HUES48 (cell line): ENCODE results near the gene CDH11.

Experiments used
- H3K27ac ChIP-seq: one replicate; pipeline ENCODE4 v1.7.0; 2013; ENCODE audit warnings: low read depth, low read length, inconsistent platforms
- H3K27me3 ChIP-seq: 2 replicates; pipeline ENCODE4 v1.6.1; 2013; ENCODE audit warnings: mild to moderate bottlenecking, low read length; ENCODE audit not compliant: control insufficient read depth, insufficient read depth
- H3K36me3 ChIP-seq: 2 replicates; pipeline ENCODE4 v1.6.1; 2013; ENCODE audit warnings: low read length; ENCODE audit not compliant: control insufficient read depth, insufficient read depth
- H3K4me1 ChIP-seq: 2 replicates; pipeline ENCODE4 v1.6.1; 2013; ENCODE audit warnings: mild to moderate bottlenecking, low read length; ENCODE audit not compliant: control insufficient read depth, insufficient read depth
- H3K4me3 ChIP-seq: 2 replicates; pipeline ENCODE4 v1.5.1; 2013; ENCODE audit warnings: mild to moderate bottlenecking, low read depth, low read length
- H3K9ac ChIP-seq: 2 replicates; pipeline ENCODE4 v1.6.1; 2013; ENCODE audit warnings: mild to moderate bottlenecking, low read depth, low read length, moderate library complexity
- H3K9me3 ChIP-seq: 2 replicates; pipeline ENCODE4 v1.6.1; 2013; ENCODE audit warnings: low read length; ENCODE audit not compliant: control insufficient read depth, insufficient read depth

CDH11 gene

GRCh38 chr16:65095906-65096305 lies 26.0 kb downstream of the CDH11 start:
- Histone ChIP-seq H3K9me3 (no peaks in the 10 kb centered on the region), H3K9ac (no peak overlapping the region), H3K27me3 (no peaks in the 10 kb centered on the region), H3K4me1 (no peaks in the 10 kb centered on the region), H3K4me3 (no peak overlapping the region), H3K27ac (no peak overlapping the region), H3K36me3 (no peaks in the 10 kb centered on the region)

DNA sequence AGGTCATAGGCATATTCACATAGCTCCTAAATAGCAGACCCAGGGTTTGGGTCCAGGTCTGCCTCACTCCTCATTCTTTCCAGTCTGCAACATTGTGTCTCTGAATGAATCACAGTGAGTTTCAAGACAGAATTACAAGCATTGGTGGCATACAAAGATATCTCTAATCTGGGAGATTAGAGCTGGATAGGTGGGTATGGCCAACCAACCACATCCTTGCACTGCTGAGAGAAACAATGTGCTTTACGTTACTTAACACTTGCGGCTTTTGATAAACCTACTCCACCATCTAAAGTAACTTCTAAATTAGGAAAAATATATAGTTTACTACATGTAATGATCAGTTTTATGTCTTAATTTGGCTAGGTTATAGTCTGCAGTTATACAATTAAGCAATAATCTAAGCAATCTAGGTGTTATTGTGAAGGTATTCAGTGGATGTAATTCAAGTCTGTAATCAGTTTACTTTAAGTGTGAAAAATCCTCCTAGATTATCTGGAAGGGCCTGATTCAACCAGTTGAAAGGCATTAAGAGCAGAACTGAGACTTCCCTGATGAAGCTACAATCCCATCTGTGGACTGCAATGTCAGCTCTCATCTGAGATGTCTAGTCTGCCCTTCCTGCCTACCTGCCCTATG lies 26.7 kb downstream of the CDH11 start:
- Histone ChIP-seq H3K4me3 (no peak overlapping the region), H3K27me3 (no peaks in the 10 kb centered on the region), H3K36me3 (no peaks in the 10 kb centered on the region), H3K9me3 (no peaks in the 10 kb centered on the region), H3K27ac (no peak overlapping the region), H3K4me1 (no peaks in the 10 kb centered on the region), H3K9ac (no peak overlapping the region)

DNA sequence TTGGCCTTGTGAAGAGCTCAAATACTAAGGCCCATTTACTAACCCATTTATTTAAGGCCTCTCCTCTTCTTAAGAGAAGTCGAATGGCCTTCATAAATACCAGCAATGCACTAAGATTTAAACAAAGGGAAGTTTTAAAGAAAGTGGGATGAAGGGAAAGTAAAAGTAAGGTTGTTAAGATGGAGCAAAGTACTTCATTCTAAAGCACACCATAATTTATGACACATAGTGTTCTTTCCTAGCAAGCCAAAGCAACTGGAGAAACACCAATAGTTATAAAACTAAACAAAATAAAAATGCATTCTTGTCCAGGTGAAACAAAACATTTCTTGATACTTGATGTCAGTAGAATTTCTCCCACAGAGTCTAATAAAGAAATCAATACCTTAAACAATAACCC lies 27.9 kb downstream of the CDH11 start:
- Histone ChIP-seq H3K27me3 (no peaks in the 10 kb centered on the region), H3K9ac (no peak overlapping the region), H3K27ac (no peak overlapping the region), H3K4me1 (no peaks in the 10 kb centered on the region), H3K36me3 (no peaks in the 10 kb centered on the region), H3K9me3 (no peaks in the 10 kb centered on the region), H3K4me3 (no peak overlapping the region)

GRCh38 chr16:65083164-65083857 lies 38.6 kb downstream of the CDH11 start:
- Histone ChIP-seq H3K27me3 (no peaks in the 10 kb centered on the region), H3K9me3 (no peaks in the 10 kb centered on the region), H3K36me3 (no peaks in the 10 kb centered on the region), H3K4me3 (no peak overlapping the region), H3K9ac (no peak overlapping the region), H3K27ac (no peak overlapping the region), H3K4me1 (no peaks in the 10 kb centered on the region)

- no peaks in the 10 kb centered on the region for H3K9me3 ChIP-seq
These were observed 42.3 kb downstream of the CDH11 start for GRCh38 chr16:65079549-65079948.

DNA sequence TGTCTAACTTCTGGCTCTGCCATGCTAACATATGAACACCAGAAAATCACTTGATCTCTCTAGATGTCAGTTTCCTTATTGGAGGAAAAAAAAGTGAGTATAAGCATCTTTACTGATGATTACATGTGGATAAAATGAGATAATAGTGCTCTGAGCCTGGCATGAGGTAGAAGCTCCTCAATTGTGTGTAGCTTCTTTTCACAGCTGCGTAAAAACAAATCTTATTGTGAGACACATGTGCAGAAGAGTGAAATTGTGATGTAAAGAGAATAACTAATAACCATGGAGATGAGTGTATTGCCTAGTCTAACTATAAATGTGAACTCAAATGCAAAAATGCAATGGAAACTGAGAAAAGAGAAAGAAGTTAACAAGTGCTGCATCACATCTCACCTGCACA lies 44.7 kb downstream of the CDH11 start:
- Histone ChIP-seq H3K4me1 (no peaks in the 10 kb centered on the region), H3K9me3 (no peaks in the 10 kb centered on the region), H3K27ac (no peak overlapping the region), H3K9ac (no peak overlapping the region), H3K36me3 (no peaks in the 10 kb centered on the region), H3K4me3 (no peak overlapping the region), H3K27me3 (no peaks in the 10 kb centered on the region)

More at GRCh38 chr16:65079549-65079948, 42.3 kb downstream of the CDH11 start:
- no peak overlapping the region for H3K9ac ChIP-seq
- no peak overlapping the region for H3K4me3 ChIP-seq
- H3K27ac ChIP-seq: no peak overlapping the region
- H3K4me1 ChIP-seq: no peaks in the 10 kb centered on the region
- H3K27me3 ChIP-seq: no peaks in the 10 kb centered on the region
- no peaks in the 10 kb centered on the region for H3K36me3 ChIP-seq

- Histone ChIP-seq H3K9ac (no peak overlapping the region), H3K4me3 (no peak overlapping the region), H3K4me1 (0 out of 2 replicates have a peak, but pooled peaks cover 4% of the 10 kb centered on the region), H3K9me3 (no peaks in the 10 kb centered on the region), H3K36me3 (no peaks in the 10 kb centered on the region), H3K27me3 (no peaks in the 10 kb centered on the region), H3K27ac (no peak overlapping the region)
These were observed 46.0 kb downstream of the CDH11 start for GRCh38 chr16:65075877-65076276.

GRCh38 chr16:65071433-65072311 lies 50.2 kb downstream of the CDH11 start:
- Histone ChIP-seq H3K27me3 (no peaks in the 10 kb centered on the region), H3K9me3 (no peaks in the 10 kb centered on the region), H3K4me1 (peaks cover 10% of the 10 kb centered on the region; the same call in 1 of the 2 replicates), H3K27ac (no peak overlapping the region), H3K9ac (no peak overlapping the region), H3K36me3 (no peaks in the 10 kb centered on the region), H3K4me3 (no peak overlapping the region)

DNA sequence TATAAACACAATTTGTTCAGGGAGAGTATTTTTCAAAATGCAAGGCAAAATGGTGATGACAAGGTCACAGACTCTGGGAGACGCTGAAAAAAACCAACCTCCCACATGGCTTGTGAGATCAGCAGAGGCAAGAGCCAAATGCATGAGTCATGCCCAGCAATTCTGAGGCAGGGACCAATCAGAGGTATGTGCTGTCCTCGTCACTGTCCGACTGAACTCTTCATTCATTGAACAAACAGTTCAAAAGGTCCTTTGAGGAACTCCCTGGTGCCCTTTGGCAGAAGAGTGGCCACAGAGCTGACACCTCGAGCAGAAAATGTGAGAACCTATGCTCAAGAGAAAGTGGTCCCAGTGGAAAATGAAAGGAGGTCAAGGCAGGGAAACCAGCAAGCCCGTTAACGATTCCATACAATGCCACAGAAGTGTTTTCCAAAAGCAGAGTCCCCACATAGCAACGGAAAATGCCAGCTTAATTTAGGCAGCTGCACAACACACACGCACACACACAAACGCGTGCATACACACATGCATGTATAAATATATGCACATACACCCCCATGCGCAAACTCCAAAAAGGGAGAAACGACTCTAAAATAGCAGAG lies 50.9 kb downstream of the CDH11 start:
- Histone ChIP-seq H3K36me3 (no peaks in the 10 kb centered on the region), H3K27me3 (no peaks in the 10 kb centered on the region), H3K9ac (no peak overlapping the region), H3K27ac (no peak overlapping the region), H3K4me3 (no peak overlapping the region), H3K9me3 (no peaks in the 10 kb centered on the region), H3K4me1 (peaks cover 10% of the 10 kb centered on the region; the same call in 1 of the 2 replicates)

GRCh38 chr16:65069766-65070165 lies 52.1 kb downstream of the CDH11 start:
- no peaks in the 10 kb centered on the region for H3K27me3 ChIP-seq
- H3K4me3 ChIP-seq: no peak overlapping the region
- peaks cover 10% of the 10 kb centered on the region; the same call in 1 of the 2 replicates for H3K4me1 ChIP-seq
- H3K27ac ChIP-seq: no peak overlapping the region
- no peak overlapping the region for H3K9ac ChIP-seq
- H3K36me3 ChIP-seq: no peaks in the 10 kb centered on the region
- H3K9me3 ChIP-seq: no peaks in the 10 kb centered on the region
